IPS-20b (cell line): ENCODE results near the gene DIPK2A.

Experiments used
- H3K27ac ChIP-seq: one replicate; pipeline ENCODE4 v1.5.1; 2013; ENCODE audit warnings: low read length
- H3K27me3 ChIP-seq: 2 replicates; pipeline ENCODE4 v1.6.1; 2013; ENCODE audit warnings: mild to moderate bottlenecking, low read length, inconsistent platforms; ENCODE audit not compliant: insufficient read depth
- H3K36me3 ChIP-seq: 2 replicates; pipeline ENCODE4 v1.6.1; 2013; ENCODE audit warnings: low read depth, mild to moderate bottlenecking, inconsistent platforms, low read length, moderate library complexity; ENCODE audit not compliant: insufficient read depth
- H3K4me1 ChIP-seq: 2 replicates; pipeline ENCODE4 v1.6.1; 2013; ENCODE audit warnings: mild to moderate bottlenecking, control low read depth, inconsistent platforms, low read length, moderate library complexity; ENCODE audit not compliant: insufficient read depth
- H3K4me3 ChIP-seq: 2 replicates; pipeline ENCODE4 v1.5.1; 2013; ENCODE audit warnings: mild to moderate bottlenecking, low read length, inconsistent platforms
- H3K9ac ChIP-seq: 2 replicates; pipeline ENCODE4 v1.6.1; 2013; ENCODE audit warnings: low read depth, mild to moderate bottlenecking, inconsistent platforms, low read length, moderate library complexity
- H3K9me3 ChIP-seq: 2 replicates; pipeline ENCODE4 v1.6.1; 2013; ENCODE audit warnings: mild to moderate bottlenecking, low read depth, low read length, inconsistent platforms; ENCODE audit not compliant: insufficient read depth

The DIPK2A gene

DNA sequence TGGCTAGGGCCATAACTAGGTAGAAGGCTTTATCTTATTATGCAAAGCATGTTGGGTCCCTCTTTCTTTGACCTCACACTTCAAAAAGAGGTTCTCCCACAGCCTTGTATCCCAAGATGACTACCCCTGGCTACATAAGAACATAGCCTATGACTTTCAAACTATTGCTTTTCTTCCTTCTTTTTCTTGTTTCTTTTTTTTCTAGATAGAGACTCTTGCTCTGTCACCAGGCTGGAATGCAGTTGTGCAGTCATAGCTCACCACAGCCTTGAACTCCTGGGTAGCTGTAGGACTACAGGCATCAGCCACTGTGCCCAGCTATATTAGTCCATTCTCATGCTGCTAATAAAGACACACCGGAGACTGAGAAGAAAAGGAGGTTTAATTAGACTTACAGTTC is 47.2 kb downstream of the DIPK2A start:
- Histone ChIP-seq H3K4me3 (no peak overlapping the region), H3K27me3 (no peaks in the 10 kb centered on the region), H3K4me1 (no peaks in the 10 kb centered on the region), H3K9me3 (no peaks in the 10 kb centered on the region), H3K9ac (no peak overlapping the region), H3K27ac (no peak overlapping the region), H3K36me3 (no peaks in the 10 kb centered on the region)
